Left ventricle myocardium inferior (tissue), 1 donor: Measurements from ENCODE around the gene CNFN. TPM values are rescaled to one million over a fixed set of nuclear protein-coding genes. Genes with fewer than 3 reads are reported as not detected.

Source experiments
- microRNA-seq: library from miRNA; unstranded; fragments of <30 nt; microRNA quantifications from one replicate; pipeline ENCODE4 v1.2.0, GENCODE V29; 2020
- total RNA-seq: library from RNA; stranded (reverse); fragmentation: NEBNext Ultra II Directional; extraction: Animal tissue kit (Norgen Biotek cat#: 25700); gene quantifications from one replicate; pipeline ENCODE4 v1.2.1, GENCODE V29; 2021
- donor health status: DM: no; HTN: yes; CAD: no; lungs with severe emphysema.

Gene CNFN
- total RNA-seq, 1 donor from 2014 or later, result 0.49 TPM

Small RNAs within 50 kb of the gene (microRNA-seq; reads per million reads assigned to microRNA genes)
- not detected for gene MIR8077

Other genes starting within 250 kb of the CNFN start
- gene DEDD2, start 172.6 kb downstream of the CNFN start, total RNA-seq, result 15.8 TPM
- gene ZNF526, start 170.0 kb downstream of the CNFN start, total RNA-seq, result 5.9 TPM
- 37.6 TPM for gene GSK3A, start 147.7 kb downstream of the CNFN start, total RNA-seq
- gene ERF, start 135.2 kb downstream of the CNFN start, total RNA-seq, result 33.5 TPM
- gene CIC, start 121.0 kb downstream of the CNFN start, total RNA-seq, result 33.3 TPM
- gene PRR19, start 88.2 kb downstream of the CNFN start, total RNA-seq, result not detected
- gene PAFAH1B3, start 87.7 kb downstream of the CNFN start, total RNA-seq, result 2.1 TPM
- 0.36 TPM for gene TMEM145, start 77.0 kb downstream of the CNFN start, total RNA-seq
- gene MEGF8, start 64.7 kb downstream of the CNFN start, total RNA-seq, result 34.3 TPM
- gene LIPE, start 37.1 kb upstream of the CNFN start, total RNA-seq, result 55.8 TPM
- not detected for gene CXCL17, start 52.6 kb upstream of the CNFN start, total RNA-seq
- 3.4 TPM for gene CEACAM1, start 138.2 kb upstream of the CNFN start, total RNA-seq
- not detected for gene CEACAM8, start 204.6 kb upstream of the CNFN start, total RNA-seq